Cardiac muscle cell (in vitro differentiated cells and primary cell): Measurements from ENCODE around the gene PLEKHM2. TPM values are rescaled to one million over a fixed set of nuclear protein-coding genes. Genes with fewer than 3 reads are reported as not detected.
"Not testable (repeated sequence)": the region's sequence is repeated elsewhere in the genome, so short reads cannot be mapped to it uniquely, and the experiment has no call there.

Experiments used
- DNase-seq, 2 donors: peaks; one replicate each; pipeline versions ENCODE4 v3.0.0 to v3.0.0-alpha.2; 2010 to 2017; ENCODE audit warnings: low read depth in 1 of 2, low spot score in 1 of 2
- H3K27ac ChIP-seq: fragments of 200-600 bp; sonication (generic); 2 replicates; pipeline ENCODE4 v1.5.1; 2016
- H3K27me3 ChIP-seq: fragments of 200-600 bp; sonication (generic); 2 replicates; pipeline ENCODE4 v1.6.0; 2016; ENCODE audit warnings: control low read depth
- H3K36me3 ChIP-seq: fragments of 200-600 bp; sonication (generic); 2 replicates; pipeline ENCODE4 v1.5.1; 2016; ENCODE audit warnings: control low read depth
- H3K4me1 ChIP-seq: fragments of 200-600 bp; sonication (generic); 2 replicates; pipeline ENCODE4 v1.8.1; 2017; ENCODE audit warnings: low read depth, mild to moderate bottlenecking, mixed run types
- H3K4me3 ChIP-seq: fragments of 200-600 bp; sonication (generic); 2 replicates; pipeline ENCODE4 v1.5.1; 2016; ENCODE audit warnings: mild to moderate bottlenecking
- H3K9me3 ChIP-seq: fragments of 200-600 bp; sonication (generic); 2 replicates; pipeline ENCODE4 v1.5.1; 2017; ENCODE audit warnings: low read depth, mild to moderate bottlenecking, control low read depth
- CTCF ChIP-seq: IDR thresholded peaks from 2 replicates; pipeline ENCODE4 v1.5.1; 2012; ENCODE audit warnings: low read depth, mild to moderate bottlenecking, low read length
- polyA plus RNA-seq: library from polyadenylated mRNA; unstranded; fragments of >200 nt; fragmentation: Nextera tagmentation; extraction: Ambion mirVana; gene quantifications from 2 replicates; pipeline ENCODE4 v1.2.1, GENCODE V29; 2016
- total RNA-seq: library from RNA; depleted of rRNA; stranded (reverse); fragments of >200 nt; gene quantifications from 2 replicates; pipeline ENCODE4 v1.2.3, GENCODE V29; 2016

Gene PLEKHM2
- total and polyA plus RNA-seq, 2 experiments from 2014 or later, result 56.8 to 99.8 TPM

DNA sequence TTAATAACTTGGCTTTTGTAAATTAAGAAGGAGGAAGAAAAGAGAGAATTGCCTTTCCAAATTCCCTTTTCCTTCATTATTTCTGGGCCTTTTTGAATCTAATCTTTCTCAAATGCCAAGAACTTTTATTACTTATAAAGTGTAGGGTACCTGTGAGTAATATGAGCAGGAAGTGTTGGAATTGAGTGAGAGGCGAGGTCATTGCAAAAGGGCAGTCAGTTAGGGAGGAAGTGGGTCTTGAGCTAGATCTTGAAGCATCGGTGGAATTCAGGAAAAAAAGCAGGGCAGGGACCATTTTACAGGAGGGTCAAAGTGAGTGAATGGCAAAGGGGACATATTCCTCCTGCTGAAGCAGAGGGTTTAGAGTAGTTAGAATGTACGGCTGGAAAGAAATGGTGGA, 43.5 kb upstream of the PLEKHM2 start:
- Histone ChIP-seq H3K27ac (no peak overlapping the region), H3K36me3 (peaks cover 53% of the 10 kb centered on the region), H3K27me3 (no peaks in the 10 kb centered on the region), H3K4me1 (no peaks in the 10 kb centered on the region), H3K4me3 (no peak overlapping the region), H3K9me3 (no peaks in the 10 kb centered on the region)
- DNase-seq, result no peak
- TF ChIP-seq CTCF, result no peak

GRCh38 chr1:15649937-15650336, 34.2 kb upstream of the PLEKHM2 start:
- peaks cover 35% of the 10 kb centered on the region for H3K36me3 ChIP-seq

GRCh38 chr1:15650433-15650832, 33.7 kb upstream of the PLEKHM2 start:
- no peak for DNase-seq
- Histone ChIP-seq H3K36me3 (peaks cover 33% of the 10 kb centered on the region), H3K4me3 (no peak overlapping the region), H3K27ac (no peak overlapping the region), H3K4me1 (no peaks in the 10 kb centered on the region), H3K9me3 (no peaks in the 10 kb centered on the region), H3K27me3 (no peaks in the 10 kb centered on the region)
- TF ChIP-seq CTCF, result no peak

More at GRCh38 chr1:15649937-15650336, 34.2 kb upstream of the PLEKHM2 start:
- Histone ChIP-seq H3K9me3 (no peaks in the 10 kb centered on the region), H3K27me3 (no peaks in the 10 kb centered on the region), H3K27ac (no peak overlapping the region), H3K4me1 (no peaks in the 10 kb centered on the region), H3K4me3 (no peak overlapping the region)
- DNase-seq, result no peak
- no peak for TF ChIP-seq CTCF

DNA sequence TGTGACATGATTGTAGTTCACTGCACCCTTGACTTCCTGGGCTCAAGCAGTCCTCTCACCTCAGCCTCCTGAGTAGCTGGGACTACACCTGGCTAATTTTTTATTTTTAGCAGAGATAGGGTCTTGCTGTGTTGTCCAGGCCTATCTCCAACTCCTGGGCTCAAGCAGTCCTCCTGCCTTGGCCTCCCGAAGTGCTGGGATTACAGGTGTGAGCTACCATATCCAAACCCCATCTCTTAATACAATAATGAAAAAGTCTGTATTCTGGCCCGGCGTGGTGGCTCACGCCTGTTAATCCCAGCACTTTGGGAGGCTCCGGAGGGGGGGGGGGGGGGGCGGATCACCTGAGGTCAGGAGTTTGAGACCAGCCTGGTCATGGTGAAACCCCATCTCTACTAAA, 32.0 kb upstream of the PLEKHM2 start:
- H3K27me3 ChIP-seq, H3K27ac ChIP-seq, H3K9me3 ChIP-seq, H3K4me3 ChIP-seq, DNase-seq: not testable (repeated sequence)
- H3K36me3 ChIP-seq, result peaks cover 32% of the 10 kb centered on the region
- H3K4me1 ChIP-seq, result peaks cover 14% of the 10 kb centered on the region

DNA sequence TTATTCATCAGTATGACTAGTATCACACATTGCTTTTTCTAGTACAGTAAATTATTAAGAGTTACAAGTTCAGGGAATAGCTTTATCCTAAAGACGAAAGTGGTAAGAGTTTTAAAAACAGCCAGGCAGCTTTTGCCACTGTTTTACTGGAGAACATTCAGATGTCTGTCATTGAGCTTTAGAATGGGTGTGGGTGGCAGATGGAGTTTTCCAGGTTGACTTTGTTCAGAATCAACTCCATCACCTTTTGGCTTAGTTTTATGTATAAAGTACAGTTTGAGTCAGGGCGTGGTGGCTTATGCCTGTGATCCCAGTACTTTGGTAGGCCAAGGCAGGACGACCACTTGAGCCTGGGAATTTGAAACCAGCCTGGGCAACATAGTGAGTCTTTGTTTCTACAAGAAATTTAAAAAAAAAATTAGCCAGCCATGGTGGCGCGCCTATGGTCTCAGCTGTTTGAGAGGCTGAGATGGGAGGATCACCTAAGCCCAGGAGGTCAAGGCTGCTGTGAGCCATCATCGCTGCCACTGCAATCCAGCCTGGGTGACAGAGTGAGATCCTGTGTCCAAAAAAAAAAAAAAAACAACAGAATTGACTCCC, 29.9 kb upstream of the PLEKHM2 start:
- H3K9me3 ChIP-seq, result no peaks in the 10 kb centered on the region
- no peak overlapping the region for H3K27ac ChIP-seq
- no peak for TF ChIP-seq CTCF
- H3K4me3 ChIP-seq, result no peak overlapping the region
- no peaks in the 10 kb centered on the region for H3K27me3 ChIP-seq
- H3K4me1 ChIP-seq, result peaks cover 20% of the 10 kb centered on the region
- no peak for DNase-seq
- peaks cover 36% of the 10 kb centered on the region for H3K36me3 ChIP-seq

GRCh38 chr1:15656464-15656863, 27.7 kb upstream of the PLEKHM2 start:
- Histone ChIP-seq H3K4me1 (peaks cover 20% of the 10 kb centered on the region), H3K36me3 (peaks cover 40% of the 10 kb centered on the region), H3K4me3 (no peak overlapping the region), H3K9me3 (no peaks in the 10 kb centered on the region), H3K27me3 (no peaks in the 10 kb centered on the region), H3K27ac (peak overlapping the region; percentile 84)
- DNase-seq, result peak in 1 of 2 donors; percentile 23
- no peak for TF ChIP-seq CTCF
